ENCODE results near the gene NLRC5. TPM values are rescaled to one million over a fixed set of nuclear protein-coding genes. Genes with fewer than 3 reads are reported as not detected.
"Not testable (repeated sequence)": the region's sequence is repeated elsewhere in the genome, so short reads cannot be mapped to it uniquely, and the experiment has no call there.

The NLRC5 gene
- total RNA-seq, 2 donors from 2014 or later = 182 to 219 TPM

- Mint-ChIP-seq H3K36me3 (ENCODE audit: low read depth) (no peaks in the 10 kb centered on the region), H3K27ac (no peak overlapping the region), H3K27me3 (no peaks in the 10 kb centered on the region), H3K9me3 (no peaks in the 10 kb centered on the region), H3K4me1 (peaks cover 4% of the 10 kb centered on the region), H3K4me3 (no peak overlapping the region)
- no peak for ATAC-seq (replicated peaks)
These were observed 111.1 kb downstream of the NLRC5 start for GRCh38 chr16:57100445-57100844.

- no peak for ATAC-seq (replicated peaks)
- H3K9me3 Mint-ChIP-seq = no peaks in the 10 kb centered on the region
- H3K4me1 Mint-ChIP-seq = peaks cover 4% of the 10 kb centered on the region
- H3K27me3 Mint-ChIP-seq = no peaks in the 10 kb centered on the region
- H3K36me3 Mint-ChIP-seq (ENCODE audit: low read depth) = no peaks in the 10 kb centered on the region
- no peak overlapping the region for H3K27ac Mint-ChIP-seq
- no peak overlapping the region for H3K4me3 Mint-ChIP-seq
These were observed 113.8 kb downstream of the NLRC5 start for GRCh38 chr16:57102888-57103851.

- H3K27ac Mint-ChIP-seq = peak overlapping the region; percentile 29
- ATAC-seq (replicated peaks) = peak; percentile 70
- H3K9me3 Mint-ChIP-seq = no peaks in the 10 kb centered on the region
- H3K4me1 Mint-ChIP-seq = peaks cover 4% of the 10 kb centered on the region
- no peaks in the 10 kb centered on the region for H3K36me3 Mint-ChIP-seq (ENCODE audit: low read depth)
- no peaks in the 10 kb centered on the region for H3K27me3 Mint-ChIP-seq
- H3K4me3 Mint-ChIP-seq = no peak overlapping the region
These were observed 115.3 kb downstream of the NLRC5 start for GRCh38 chr16:57104706-57105105.

- peak overlapping the region; percentile 29 for H3K27ac Mint-ChIP-seq
- no peak overlapping the region for H3K4me3 Mint-ChIP-seq
- H3K36me3 Mint-ChIP-seq (ENCODE audit: low read depth) = no peaks in the 10 kb centered on the region
- no peaks in the 10 kb centered on the region for H3K27me3 Mint-ChIP-seq
- peaks cover 1% of the 10 kb centered on the region for H3K4me1 Mint-ChIP-seq
- H3K9me3 Mint-ChIP-seq = no peaks in the 10 kb centered on the region
- ATAC-seq (replicated peaks) = no peak
These were observed 115.8 kb downstream of the NLRC5 start for GRCh38 chr16:57105184-57105583.

GRCh38 chr16:57106767-57107166, 117.4 kb downstream of the NLRC5 start:
- H3K9me3 Mint-ChIP-seq = no peaks in the 10 kb centered on the region
- no peaks in the 10 kb centered on the region for H3K27me3 Mint-ChIP-seq
- H3K4me1 Mint-ChIP-seq = no peaks in the 10 kb centered on the region
- ATAC-seq (replicated peaks) = peak; percentile 23
- H3K27ac Mint-ChIP-seq = no peak overlapping the region
- H3K4me3 Mint-ChIP-seq = no peak overlapping the region
- no peaks in the 10 kb centered on the region for H3K36me3 Mint-ChIP-seq (ENCODE audit: low read depth)

GRCh38 chr16:57107321-57107922, 118.1 kb downstream of the NLRC5 start:
- no peak for ATAC-seq (replicated peaks)
- no peak overlapping the region for H3K4me3 Mint-ChIP-seq
- H3K36me3 Mint-ChIP-seq (ENCODE audit: low read depth) = no peaks in the 10 kb centered on the region
- H3K27ac Mint-ChIP-seq = no peak overlapping the region
- no peaks in the 10 kb centered on the region for H3K9me3 Mint-ChIP-seq
- H3K4me1 Mint-ChIP-seq = no peaks in the 10 kb centered on the region
- no peaks in the 10 kb centered on the region for H3K27me3 Mint-ChIP-seq

- Mint-ChIP-seq H3K4me3 (no peak overlapping the region), H3K27ac (no peak overlapping the region), H3K9me3 (no peaks in the 10 kb centered on the region), H3K36me3 (ENCODE audit: low read depth) (no peaks in the 10 kb centered on the region), H3K27me3 (no peaks in the 10 kb centered on the region), H3K4me1 (no peaks in the 10 kb centered on the region)
- ATAC-seq (replicated peaks) = no peak
These were observed 119.1 kb downstream of the NLRC5 start for GRCh38 chr16:57108432-57108831.

GRCh38 chr16:57109259-57110105, 120.1 kb downstream of the NLRC5 start:
- H3K27me3 Mint-ChIP-seq; H3K9me3 Mint-ChIP-seq; H3K4me1 Mint-ChIP-seq; H3K4me3 Mint-ChIP-seq; H3K27ac Mint-ChIP-seq; ATAC-seq (replicated peaks); H3K36me3 Mint-ChIP-seq (ENCODE audit: low read depth): not testable (repeated sequence)

GRCh38 chr16:57110937-57111336, 121.6 kb downstream of the NLRC5 start:
- Mint-ChIP-seq H3K27ac (no peak overlapping the region), H3K9me3 (no peaks in the 10 kb centered on the region), H3K4me1 (no peaks in the 10 kb centered on the region), H3K36me3 (ENCODE audit: low read depth) (no peaks in the 10 kb centered on the region), H3K4me3 (no peak overlapping the region), H3K27me3 (no peaks in the 10 kb centered on the region)
- ATAC-seq (replicated peaks) = no peak

GRCh38 chr16:57111420-57111819, 122.1 kb downstream of the NLRC5 start:
- Mint-ChIP-seq H3K36me3 (ENCODE audit: low read depth) (no peaks in the 10 kb centered on the region), H3K4me3 (no peak overlapping the region), H3K27me3 (no peaks in the 10 kb centered on the region), H3K27ac (no peak overlapping the region), H3K9me3 (no peaks in the 10 kb centered on the region), H3K4me1 (no peaks in the 10 kb centered on the region)
- ATAC-seq (replicated peaks) = no peak

GRCh38 chr16:57112403-57113041, 123.2 kb downstream of the NLRC5 start:
- no peaks in the 10 kb centered on the region for H3K9me3 Mint-ChIP-seq
- H3K4me1 Mint-ChIP-seq = no peaks in the 10 kb centered on the region
- ATAC-seq (replicated peaks) = peak; percentile 66
- peak overlapping the region; percentile 28 for H3K4me3 Mint-ChIP-seq
- no peaks in the 10 kb centered on the region for H3K27me3 Mint-ChIP-seq
- H3K36me3 Mint-ChIP-seq (ENCODE audit: low read depth) = no peaks in the 10 kb centered on the region
- H3K27ac Mint-ChIP-seq = peak overlapping the region; percentile 59

- peak overlapping the region; percentile 59 for H3K27ac Mint-ChIP-seq
- peak; percentile 84 for ATAC-seq (replicated peaks)
- peak overlapping the region; percentile 28 for H3K4me3 Mint-ChIP-seq
- H3K9me3 Mint-ChIP-seq = no peaks in the 10 kb centered on the region
- no peaks in the 10 kb centered on the region for H3K4me1 Mint-ChIP-seq
- H3K27me3 Mint-ChIP-seq = no peaks in the 10 kb centered on the region
- H3K36me3 Mint-ChIP-seq (ENCODE audit: low read depth) = no peaks in the 10 kb centered on the region
These were observed 123.7 kb downstream of the NLRC5 start for GRCh38 chr16:57113042-57113453.

GRCh38 chr16:57113664-57114063, 124.3 kb downstream of the NLRC5 start:
- ATAC-seq (replicated peaks) = no peak
- H3K27ac Mint-ChIP-seq = no peak overlapping the region
- no peaks in the 10 kb centered on the region for H3K4me1 Mint-ChIP-seq
- no peak overlapping the region for H3K4me3 Mint-ChIP-seq
- H3K27me3 Mint-ChIP-seq = no peaks in the 10 kb centered on the region
- H3K9me3 Mint-ChIP-seq = no peaks in the 10 kb centered on the region
- H3K36me3 Mint-ChIP-seq (ENCODE audit: low read depth) = no peaks in the 10 kb centered on the region

GRCh38 chr16:57115168-57115513, 125.8 kb downstream of the NLRC5 start:
- no peaks in the 10 kb centered on the region for H3K36me3 Mint-ChIP-seq (ENCODE audit: low read depth)
- no peaks in the 10 kb centered on the region for H3K27me3 Mint-ChIP-seq
- H3K4me1 Mint-ChIP-seq = no peaks in the 10 kb centered on the region
- no peak overlapping the region for H3K27ac Mint-ChIP-seq
- no peaks in the 10 kb centered on the region for H3K9me3 Mint-ChIP-seq
- no peak for ATAC-seq (replicated peaks)
- H3K4me3 Mint-ChIP-seq = no peak overlapping the region

Data from activated T-helper 17 cell treated with anti-CD3 and anti-CD28 coated beads, Interleukin-2, amount 50 U/mL, for 72 hours (primary cell).